Gastroesophageal sphincter (tissue), 4 donors: ENCODE data around the gene CLCN2. TPM values are rescaled to one million over a fixed set of nuclear protein-coding genes. Genes with fewer than 3 reads are reported as not detected.

Source experiments
- ATAC-seq: fragments of 150-250 bp; one replicate; pipeline ENCODE4 v1.9.1; 2016; ENCODE audit warnings: mild to moderate bottlenecking, moderate library complexity
- H3K27ac ChIP-seq, 4 donors: fragments of 200-600 bp; sonication (generic) in 3 of 4; 1 replicate in 3 of 4; 2 replicates in 1 of 4; pipeline ENCODE4 v1.5.1; 2016 to 2019
- H3K27me3 ChIP-seq: fragments of 200-600 bp; sonication (generic); one replicate; pipeline ENCODE4 v1.5.1; 2019
- H3K36me3 ChIP-seq, 2 donors: fragments of 200-600 bp; sonication (generic); one replicate each; pipeline ENCODE4 v1.5.1; 2019; ENCODE audit warnings: control low read depth in 1 of 2
- H3K4me1 ChIP-seq, 3 donors: fragments of 200-600 bp; sonication (generic); 1 replicate in 2 of 3; 2 replicates in 1 of 3; pipeline ENCODE4 v1.5.1; 2016 to 2019; ENCODE audit warnings: control low read depth in 2 of 3
- H3K4me3 ChIP-seq, 2 donors: fragments of 200-600 bp; sonication (generic); one replicate each; pipeline ENCODE4 v1.5.1; 2019; ENCODE audit warnings: mild to moderate bottlenecking in 1 of 2, moderate library complexity in 1 of 2
- H3K9me3 ChIP-seq, 3 donors: fragments of 200-600 bp; sonication (generic); one replicate each; pipeline ENCODE4 v1.5.1; 2017 to 2019; ENCODE audit warnings: control low read depth in 2 of 3
- CTCF ChIP-seq, 4 experiments: fragments of 200-600 bp in 2 of 4; fragments of 450-650 bp in 2 of 4; sonication (generic) in 1 of 4; IDR thresholded peaks; one replicate each; pipeline ENCODE4 v1.5.1; 2017 to 2019; ENCODE audit warnings: antibody characterized with exemption in 4 of 4, mild to moderate bottlenecking in 2 of 4, moderate library complexity in 2 of 4
- EP300 ChIP-seq: sonication (generic); formaldehyde crosslinking; IDR thresholded peaks from one replicate; pipeline ENCODE4 v1.6.1; 2017; ENCODE audit warnings: antibody characterized with exemption, mild to moderate bottlenecking
- POLR2A ChIP-seq, 2 donors: fragments of 450-650 bp; IDR thresholded peaks; one replicate each; pipeline ENCODE4 v1.6.1; 2017; ENCODE audit warnings: antibody characterized with exemption in 2 of 2, mild to moderate bottlenecking in 2 of 2, moderate library complexity in 1 of 2
- POLR2AphosphoS5 ChIP-seq: sonication (generic); formaldehyde crosslinking; IDR thresholded peaks from one replicate; pipeline ENCODE4 v1.6.1; 2017; ENCODE audit warnings: antibody characterized with exemption
- WGBS, 2 donors: methylation state at CpG; one replicate each; pipeline ENCODE4 v1.1.5; 2018; ENCODE audit warnings: low coverage in 1 of 2; 5-methylcytosine and 5-hydroxymethylcytosine counted together
- total RNA-seq, 4 donors: library from RNA; depleted of rRNA; stranded (reverse); fragments of >200 nt; gene quantifications; one replicate each; pipeline ENCODE4 v1.1.0, GENCODE V29; 2016

The CLCN2 gene
- total RNA-seq, 4 donors from 2014 or later: 2.0 to 6.8 (median 2.3) TPM

GRCh38 chr3:184305577-184305976 lies 55.8 kb downstream of the CLCN2 start:
- no peaks in the 10 kb centered on the region for H3K9me3 ChIP-seq

GRCh38 chr3:184300378-184300720 lies 61.1 kb downstream of the CLCN2 start:
- no peak for ATAC-seq
- 56% methylated on average over 2 to 3 of the region's 3 CpGs for WGBS, 2 donors
- H3K27ac ChIP-seq: no peak overlapping the region
- H3K4me1 ChIP-seq: peaks cover 0 to 34% (median 12%) of the 10 kb centered on the region in 3 donors
- no peaks in the 10 kb centered on the region for H3K9me3 ChIP-seq
- H3K36me3 ChIP-seq: peaks cover 0 to 53% of the 10 kb centered on the region in 2 donors
- peak overlapping the region in 1 of 2 donors; percentile 69 for H3K4me3 ChIP-seq
- H3K27me3 ChIP-seq: no peaks in the 10 kb centered on the region
- TF ChIP-seq EP300 (no peak), POLR2A (IDR thresholded peaks at IDR 0.05) (no peak)

More at GRCh38 chr3:184305577-184305976, 55.8 kb downstream of the CLCN2 start:
- Histone ChIP-seq H3K27me3 (no peaks in the 10 kb centered on the region), H3K27ac (no peak overlapping the region), H3K36me3 (peaks cover 0 to 89% of the 10 kb centered on the region in 2 donors), H3K4me1 (peaks cover 0 to 17% (median 3%) of the 10 kb centered on the region in 3 donors), H3K4me3 (no peak overlapping the region)
- 56 to 60% methylated on average over 1 of the region's 1 CpG for WGBS, 2 donors
- ATAC-seq: no peak
- TF ChIP-seq EP300: no peak
- peak in 1 of 4 experiments; percentile 13 for TF ChIP-seq CTCF (IDR thresholded peaks at IDR 0.05)
- TF ChIP-seq POLR2AphosphoS5: no peak
- TF ChIP-seq POLR2A (IDR thresholded peaks at IDR 0.05): no peak

GRCh38 chr3:184299488-184300377 lies 61.7 kb downstream of the CLCN2 start:
- peaks cover 0 to 47% of the 10 kb centered on the region in 2 donors for H3K36me3 ChIP-seq
- no peak for ATAC-seq
- peak overlapping the region; percentile 68 to 69 for H3K4me3 ChIP-seq
- TF ChIP-seq POLR2AphosphoS5 (no peak), CTCF (IDR thresholded peaks at IDR 0.05) (no peak), EP300 (no peak), POLR2A (IDR thresholded peaks at IDR 0.05) (no peak)
- peaks cover 0 to 34% (median 12%) of the 10 kb centered on the region in 3 donors for H3K4me1 ChIP-seq
- WGBS, 2 donors: 35 to 60% methylated on average over 5 to 11 of the region's 29 CpGs
- H3K27me3 ChIP-seq: no peaks in the 10 kb centered on the region
- no peaks in the 10 kb centered on the region for H3K9me3 ChIP-seq
- peak overlapping the region; percentile 15 to 90 (median 84) for H3K27ac ChIP-seq

GRCh38 chr3:184298759-184299487 lies 62.5 kb downstream of the CLCN2 start, which contains the start of gene PSMD2:
Gene PSMD2, plus strand, starts transcription at chr3:184299241. Its CDS starts 26 bp downstream, at chr3:184299267.
- WGBS, 2 donors: 0% methylated on average over 3 of the region's 78 CpGs; no CpG with 5 or more reads in 1 of the 2 donors
- peak within 1 kb of the TSS; percentile 68 to 69 for H3K4me3 ChIP-seq
- H3K27ac ChIP-seq: peak within 1 kb of the TSS; percentile 48 to 90 (median 84)
- H3K36me3 ChIP-seq: peaks cover 0 to 39% of the 10 kb centered on the region in 2 donors
- H3K27me3 ChIP-seq: no peaks in the 10 kb centered on the region
- peaks cover 0 to 34% (median 12%) of the 10 kb centered on the region in 3 donors for H3K4me1 ChIP-seq
- ATAC-seq: peak; percentile 99
- H3K9me3 ChIP-seq: no peaks in the 10 kb centered on the region
- TF ChIP-seq POLR2A (IDR thresholded peaks at IDR 0.05): peak; percentile 72 to 80
- peak in 2 of 4 experiments; percentile 13 to 34 for TF ChIP-seq CTCF (IDR thresholded peaks at IDR 0.05)
- peak; percentile 75 for TF ChIP-seq POLR2AphosphoS5
- no peak for TF ChIP-seq EP300

- ATAC-seq: no peak
These were observed 64.8 kb downstream of the CLCN2 start for GRCh38 chr3:184296616-184297015.

More at GRCh38 chr3:184296616-184297015, 64.8 kb downstream of the CLCN2 start:
- 60 to 82% methylated on average over 1 to 6 of the region's 7 CpGs for WGBS, 2 donors
- Histone ChIP-seq H3K27me3 (peaks cover 12% of the 10 kb centered on the region), H3K4me3 (no peak overlapping the region), H3K36me3 (peaks cover 0 to 16% of the 10 kb centered on the region in 2 donors), H3K4me1 (peaks cover 0 to 27% (median 12%) of the 10 kb centered on the region in 3 donors), H3K9me3 (no peaks in the 10 kb centered on the region), H3K27ac (no peak overlapping the region)
- TF ChIP-seq POLR2A (IDR thresholded peaks at IDR 0.05): no peak
- TF ChIP-seq POLR2AphosphoS5: no peak
- TF ChIP-seq EP300: no peak
- TF ChIP-seq CTCF (IDR thresholded peaks at IDR 0.05): no peak
